OCI-LY1 (cell line): ENCODE results near the gene MED25.

Experiments
- H2AFZ ChIP-seq: fragments of 200-600 bp; sonication (generic), shearing (Covaris generic); 2 replicates; pipeline ENCODE4 v1.6.0; 2014; ENCODE audit warnings: antibody characterized with exemption, mild to moderate bottlenecking, low read length
- H3F3A ChIP-seq: fragments of 200-600 bp; sonication (generic), shearing (Covaris generic); 2 replicates; pipeline ENCODE4 v1.6.0; 2014; ENCODE audit warnings: mild to moderate bottlenecking, antibody characterized with exemption, low read length, moderate library complexity; ENCODE audit not compliant: insufficient read depth
- H3K27ac ChIP-seq: fragments of 200-600 bp; sonication (generic); 2 replicates; pipeline ENCODE4 v1.5.1; 2014; ENCODE audit warnings: low read length, mixed run types, mild to moderate bottlenecking, low read depth; ENCODE audit not compliant: poor library complexity, severe bottlenecking
- H3K27me3 ChIP-seq: fragments of 200-600 bp; sonication (generic); 2 replicates; pipeline ENCODE4 v1.6.0; 2014; ENCODE audit warnings: antibody characterized with exemption, mild to moderate bottlenecking, low read length, moderate library complexity; ENCODE audit not compliant: insufficient read depth
- H3K36me3 ChIP-seq: fragments of 200-600 bp; sonication (generic); 2 replicates; pipeline ENCODE4 v1.6.1; 2014; ENCODE audit warnings: mild to moderate bottlenecking, antibody characterized with exemption, low read length, moderate library complexity, mixed read lengths; ENCODE audit not compliant: insufficient read depth
- H3K4me1 ChIP-seq: fragments of 200-600 bp; sonication (generic); 2 replicates; pipeline ENCODE4 v1.5.1; 2014; ENCODE audit warnings: mild to moderate bottlenecking, low read length, moderate library complexity; ENCODE audit not compliant: insufficient read depth, severe bottlenecking
- H3K4me2 ChIP-seq: fragments of 200-600 bp; sonication (generic), shearing (Covaris generic); 2 replicates; pipeline ENCODE4 v1.6.1; 2014; ENCODE audit warnings: low read length
- H3K4me3 ChIP-seq: fragments of 200-600 bp; sonication (generic); 2 replicates; pipeline ENCODE4 v1.5.1; 2014; ENCODE audit warnings: low read length, low read depth, mild to moderate bottlenecking, mixed read lengths; ENCODE audit not compliant: poor library complexity, severe bottlenecking
- H3K79me2 ChIP-seq: fragments of 200-600 bp; shearing (Covaris generic); 2 replicates; pipeline ENCODE4 v1.6.1; 2016; ENCODE audit warnings: mixed run types, low read length, mixed read lengths; ENCODE audit not compliant: insufficient read depth
- H3K9ac ChIP-seq: fragments of 200-600 bp; sonication (generic), shearing (Covaris generic); 2 replicates; pipeline ENCODE4 v1.6.1; 2014; ENCODE audit warnings: mild to moderate bottlenecking, low read length, mixed read lengths
- H3K9me2 ChIP-seq: fragments of 200-600 bp; sonication (generic), shearing (Covaris generic); 2 replicates; pipeline ENCODE4 v1.6.1; 2014; ENCODE audit warnings: low read depth, mild to moderate bottlenecking, low read length, mixed read lengths
- H3K9me3 ChIP-seq: fragments of 200-600 bp; shearing (Covaris generic); 2 replicates; pipeline ENCODE4 v1.6.1; 2014; ENCODE audit warnings: low read length, mixed read lengths
- H4K20me1 ChIP-seq: fragments of 200-600 bp; sonication (generic), shearing (Covaris generic); 2 replicates; pipeline ENCODE4 v1.6.0; 2016; ENCODE audit warnings: mild to moderate bottlenecking, low read length; ENCODE audit not compliant: insufficient read depth
- EZH2 ChIP-seq: fragments of 200-600 bp; sonication (generic), shearing (Covaris generic); IDR thresholded peaks from 2 replicates; pipeline ENCODE4 v1.8.0; 2017; ENCODE audit warnings: borderline replicate concordance, mixed run types, mild to moderate bottlenecking, antibody characterized with exemption, low read length, moderate library complexity, mixed read lengths
- TF ChIP-seq, protein P1 (sequence below): fragments of 200-600 bp; sonication (generic), shearing (Covaris generic); IDR thresholded peaks from 2 replicates; pipeline ENCODE4 v1.5.1; 2017; ENCODE audit warnings: mild to moderate bottlenecking, antibody characterized with exemption, low read length, moderate library complexity, mixed read lengths

The MED25 gene

DNA sequence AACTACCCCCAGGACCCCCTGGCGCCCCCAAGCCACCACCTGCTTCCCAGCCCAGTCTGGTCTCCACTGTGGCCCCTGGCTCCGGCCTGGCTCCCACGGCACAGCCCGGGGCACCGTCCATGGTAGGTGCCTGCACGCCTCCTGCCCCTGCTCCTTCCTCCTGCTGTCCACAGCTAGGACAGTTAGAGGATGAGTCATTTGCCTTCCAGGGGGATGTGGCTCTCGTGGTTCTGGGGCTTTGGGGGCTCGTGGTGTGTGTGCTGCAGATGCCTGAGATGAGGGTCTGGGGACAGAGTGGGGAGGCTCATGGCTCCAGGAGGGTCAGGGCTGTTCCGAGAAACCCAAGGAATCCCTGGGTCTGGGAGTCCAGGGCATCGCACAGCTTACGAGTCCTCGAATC is 12.7 kb downstream of the MED25 start:
- Histone ChIP-seq H3K36me3 (peaks cover 98% of the 10 kb centered on the region), H3K9me2 (no peaks in the 10 kb centered on the region), H3K4me3 (no peak overlapping the region), H3K27ac (no peak overlapping the region), H3K4me1 (peaks cover 37% of the 10 kb centered on the region), H2AFZ (no peak overlapping the region), H3K4me2 (no peak overlapping the region), H3F3A (no peaks in the 10 kb centered on the region), H3K27me3 (no peaks in the 10 kb centered on the region), H3K9ac (no peak overlapping the region), H4K20me1 (no peaks in the 10 kb centered on the region), H3K9me3 (no peaks in the 10 kb centered on the region), H3K79me2 (peaks cover 11% of the 10 kb centered on the region; the same call in 1 of the 2 replicates)
- TF ChIP-seq EZH2: no peak
- TF ChIP-seq, protein P1, sequence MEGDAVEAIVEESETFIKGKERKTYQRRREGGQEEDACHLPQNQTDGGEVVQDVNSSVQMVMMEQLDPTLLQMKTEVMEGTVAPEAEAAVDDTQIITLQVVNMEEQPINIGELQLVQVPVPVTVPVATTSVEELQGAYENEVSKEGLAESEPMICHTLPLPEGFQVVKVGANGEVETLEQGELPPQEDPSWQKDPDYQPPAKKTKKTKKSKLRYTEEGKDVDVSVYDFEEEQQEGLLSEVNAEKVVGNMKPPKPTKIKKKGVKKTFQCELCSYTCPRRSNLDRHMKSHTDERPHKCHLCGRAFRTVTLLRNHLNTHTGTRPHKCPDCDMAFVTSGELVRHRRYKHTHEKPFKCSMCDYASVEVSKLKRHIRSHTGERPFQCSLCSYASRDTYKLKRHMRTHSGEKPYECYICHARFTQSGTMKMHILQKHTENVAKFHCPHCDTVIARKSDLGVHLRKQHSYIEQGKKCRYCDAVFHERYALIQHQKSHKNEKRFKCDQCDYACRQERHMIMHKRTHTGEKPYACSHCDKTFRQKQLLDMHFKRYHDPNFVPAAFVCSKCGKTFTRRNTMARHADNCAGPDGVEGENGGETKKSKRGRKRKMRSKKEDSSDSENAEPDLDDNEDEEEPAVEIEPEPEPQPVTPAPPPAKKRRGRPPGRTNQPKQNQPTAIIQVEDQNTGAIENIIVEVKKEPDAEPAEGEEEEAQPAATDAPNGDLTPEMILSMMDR: no peak

DNA sequence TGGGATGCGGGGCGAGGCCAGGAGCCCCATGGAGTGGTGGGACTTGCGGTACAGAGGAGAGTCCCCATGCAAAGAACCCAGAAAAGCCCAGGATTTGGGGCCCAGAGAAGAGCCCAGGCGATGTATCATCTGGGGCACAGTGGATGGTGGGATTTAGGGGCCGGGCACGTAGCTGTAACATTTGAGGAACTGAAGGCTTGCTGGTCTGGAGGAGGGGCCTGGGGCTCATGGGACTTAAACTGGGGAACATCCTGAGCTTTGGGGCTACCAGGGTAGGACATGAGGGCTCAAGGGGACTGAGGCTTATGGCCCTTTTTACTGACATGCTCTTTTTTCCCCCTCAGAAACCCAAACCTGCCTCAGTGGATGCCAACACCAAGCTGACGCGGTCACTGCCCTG is 13.5 kb downstream of the MED25 start:
- no peaks in the 10 kb centered on the region for H3K9me3 ChIP-seq
- H2AFZ ChIP-seq: no peak overlapping the region
- H3K4me1 ChIP-seq: peaks cover 28% of the 10 kb centered on the region
- H4K20me1 ChIP-seq: no peaks in the 10 kb centered on the region
- H3K79me2 ChIP-seq: 0 out of 2 replicates have a peak, but pooled peaks cover 3% of the 10 kb centered on the region
- no peaks in the 10 kb centered on the region for H3K9me2 ChIP-seq
- TF ChIP-seq, protein P1: no peak
- no peak for TF ChIP-seq EZH2
- no peaks in the 10 kb centered on the region for H3F3A ChIP-seq
- H3K4me3 ChIP-seq: no peak overlapping the region
- H3K27ac ChIP-seq: no peak overlapping the region
- H3K4me2 ChIP-seq: no peak overlapping the region
- H3K9ac ChIP-seq: no peak overlapping the region
- H3K27me3 ChIP-seq: no peaks in the 10 kb centered on the region
- peaks cover 98% of the 10 kb centered on the region for H3K36me3 ChIP-seq

DNA sequence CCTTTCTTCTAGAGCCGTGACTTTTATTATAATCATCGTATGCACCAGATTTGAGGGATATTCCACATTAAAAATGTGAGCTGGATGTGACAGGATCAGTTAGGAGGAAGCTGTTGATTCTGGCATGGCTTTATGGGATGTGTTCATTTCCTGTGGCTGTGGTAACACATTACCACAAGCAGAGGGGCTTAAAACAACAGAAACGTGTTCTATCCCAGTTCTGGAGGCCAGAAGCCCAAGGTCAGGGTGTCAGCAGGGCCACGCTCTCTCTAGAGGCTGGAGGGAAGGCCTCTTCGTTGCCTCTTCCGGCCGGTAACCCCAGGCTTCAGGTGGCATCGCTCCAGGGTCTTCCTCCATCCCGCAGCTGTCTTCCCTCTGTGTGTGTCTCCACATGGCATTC is 14.5 kb downstream of the MED25 start:
- TF ChIP-seq, protein P1: no peak
- TF ChIP-seq EZH2: no peak
- H3K4me1 ChIP-seq: peaks cover 19% of the 10 kb centered on the region
- H3K36me3 ChIP-seq: peaks cover 98% of the 10 kb centered on the region
- H3K4me3 ChIP-seq: no peak overlapping the region
- no peaks in the 10 kb centered on the region for H3K79me2 ChIP-seq
- no peak overlapping the region for H3K9ac ChIP-seq
- no peak overlapping the region for H3K27ac ChIP-seq
- H3K9me2 ChIP-seq: no peaks in the 10 kb centered on the region
- H3F3A ChIP-seq: no peaks in the 10 kb centered on the region
- H3K4me2 ChIP-seq: no peak overlapping the region
- no peaks in the 10 kb centered on the region for H3K27me3 ChIP-seq
- no peak overlapping the region for H2AFZ ChIP-seq
- H4K20me1 ChIP-seq: no peaks in the 10 kb centered on the region
- H3K9me3 ChIP-seq: no peaks in the 10 kb centered on the region
